GM12878 (cell line): ENCODE data around the gene FBXO42. TPM values are rescaled to one million over a fixed set of nuclear protein-coding genes. Genes with fewer than 3 reads are reported as not detected.

Experiments
- ATAC-seq: fragments of 200-7000 bp; cut with Tn5 transposase; 3 replicates; pipeline ENCODE4 v1.9.1; 2020; ENCODE audit warnings: mild to moderate bottlenecking, moderate library complexity
- BruUV-seq: library from RNA; stranded (reverse); fragments of 400-500 nt; replicated peaks from 2 replicates; lab custom pipeline; 2021; lab: Mats Ljungman, UMichigan
- CTCF ChIA-PET: fragments of 300-600 bp; sonication (Branson Sonifier 250); formaldehyde crosslinking; extraction: SDS; loops from one replicate; lab custom pipeline; 2021; ENCODE audit warnings: inconsistent platforms; lab: Yijun Ruan, JAX
- POLR2A ChIA-PET: fragments of 350-600 bp; formaldehyde crosslinking; extraction: SDS; loops from one replicate; lab custom pipeline; 2021; ENCODE audit warnings: inconsistent platforms; lab: Charles Lee
- RAD21 ChIA-PET: fragments of 300-600 bp; sonication (Branson Sonifier 250); formaldehyde crosslinking; loops from one replicate; lab custom pipeline; 2023; ENCODE audit warnings: antibody characterized with exemption; ENCODE audit not compliant: unreplicated experiment; lab: Charles Lee
- SMC1A ChIA-PET: fragments of 300-600 bp; sonication (Branson Sonifier 250); formaldehyde crosslinking; loops from one replicate; lab custom pipeline; 2023; ENCODE audit not compliant: unreplicated experiment, uncharacterized antibody; lab: Charles Lee
- DNase-seq: peaks from one replicate; pipeline ENCODE4 v3.0.0-alpha.2; 2011; ENCODE audit warnings: low read depth, low spot score
- FAIRE-seq: peaks from 3 replicates; lab custom pipeline; 2011; peaks lifted over from hg19 to GRCh38; lab: Jason Lieb, UNC
- H2AFZ ChIP-seq: 2 replicates; pipeline ENCODE4 v1.6.0; 2011; ENCODE audit warnings: low read depth, low read length, control low read depth; ENCODE audit not compliant: control insufficient read depth
- H3K27ac ChIP-seq: 2 replicates; pipeline ENCODE4 v1.5.1; 2011; ENCODE audit warnings: control low read depth; ENCODE audit not compliant: control insufficient read depth, insufficient read depth
- H3K27me3 ChIP-seq, 2 experiments: replicated peaks in 1 of 2; 2 replicates each; pipeline versions ENCODE4 v1.6.0 to v1.6.1; 2011; ENCODE audit warnings: low read length in 1 of 2; ENCODE audit not compliant: control insufficient read depth in 2 of 2, insufficient read depth in 2 of 2
- H3K36me3 ChIP-seq, 2 experiments: 2 replicates each; pipeline ENCODE4 v1.5.1; 2011; ENCODE audit warnings: low read length in 1 of 2; ENCODE audit not compliant: control insufficient read depth in 2 of 2, insufficient read depth in 2 of 2
- H3K4me1 ChIP-seq: 2 replicates; pipeline ENCODE4 v1.6.1; 2011; ENCODE audit warnings: mild to moderate bottlenecking, low read length, moderate library complexity, mixed read lengths; ENCODE audit not compliant: control insufficient read depth, insufficient read depth
- H3K4me2 ChIP-seq: 2 replicates; pipeline ENCODE4 v1.6.0; 2011; ENCODE audit warnings: control low read depth; ENCODE audit not compliant: control insufficient read depth, insufficient read depth
- H3K4me3 ChIP-seq: fragments of 200-600 bp; sonication (generic); 2 replicates; pipeline ENCODE4 v1.5.1; 2016
- H3K79me2 ChIP-seq: 2 replicates; pipeline ENCODE4 v1.6.0; 2011; ENCODE audit warnings: low read length; ENCODE audit not compliant: control insufficient read depth, insufficient read depth
- H3K9ac ChIP-seq: 2 replicates; pipeline ENCODE4 v1.8.0; 2011; ENCODE audit warnings: low read length, control low read depth, mixed read lengths; ENCODE audit not compliant: control insufficient read depth, insufficient read depth
- H3K9me3 ChIP-seq: replicated peaks from 3 replicates; pipeline ENCODE4 v1.5.1; 2011; ENCODE audit warnings: mild to moderate bottlenecking, low read length; ENCODE audit not compliant: control insufficient read depth, insufficient read depth
- H4K20me1 ChIP-seq: 2 replicates; pipeline ENCODE4 v1.6.0; 2011; ENCODE audit not compliant: control insufficient read depth, insufficient read depth
- ATF7 ChIP-seq: fragments of 450-650 bp; IDR thresholded peaks from 2 replicates; pipeline ENCODE4 v1.6.1; 2016; ENCODE audit warnings: low read depth, mild to moderate bottlenecking
- BRCA1 ChIP-seq: IDR thresholded peaks from 2 replicates; pipeline ENCODE4 v1.6.1; 2011; ENCODE audit warnings: low read depth, low read length, improper control_type of control experiment
- CBX3 ChIP-seq: fragments of 200-600 bp; sonication (generic); IDR thresholded peaks from 2 replicates; pipeline ENCODE4 v1.6.1; 2016; ENCODE audit warnings: low read depth, borderline replicate concordance
- FOS ChIP-seq: IDR thresholded peaks from 3 replicates; pipeline ENCODE4 v1.6.1; 2011; ENCODE audit warnings: borderline replicate concordance; ENCODE audit not compliant: insufficient read length; ENCODE audit errors: extremely low read depth
- FOXM1 ChIP-seq: IDR thresholded peaks from 2 replicates; pipeline ENCODE4 v1.6.1; 2012; ENCODE audit warnings: low read depth, mild to moderate bottlenecking, inconsistent platforms, low read length, moderate library complexity
- IRF4 ChIP-seq: IDR thresholded peaks from 2 replicates; pipeline ENCODE4 v1.6.1; 2011; ENCODE audit warnings: low read depth, low read length
- KLF5 ChIP-seq: fragments of 450-650 bp; IDR thresholded peaks from 2 replicates; pipeline ENCODE4 v1.6.1; 2014; ENCODE audit warnings: mild to moderate bottlenecking; ENCODE audit not compliant: partially characterized antibody
- NRF1 ChIP-seq: conservative IDR thresholded peaks from 2 replicates; pipeline ENCODE4 v1.6.1; 2011; ENCODE audit warnings: mild to moderate bottlenecking, low read depth, low read length, improper control_type of control experiment
- POLR2A ChIP-seq: IDR thresholded peaks from 2 replicates; pipeline ENCODE4 v1.6.1; 2011; ENCODE audit warnings: low read depth, mild to moderate bottlenecking, low read length
- POLR2AphosphoS5 ChIP-seq: IDR thresholded peaks from 2 replicates; pipeline ENCODE4 v1.6.1; 2011; ENCODE audit warnings: mild to moderate bottlenecking, low read length, inconsistent platforms
- RUNX3 ChIP-seq: IDR thresholded peaks from 2 replicates; pipeline ENCODE4 v1.6.1; 2012; ENCODE audit warnings: low read length, inconsistent platforms
- ZNF592 ChIP-seq: fragments of 450-650 bp; IDR thresholded peaks from 2 replicates; pipeline ENCODE4 v1.6.1; 2017; ENCODE audit warnings: mild to moderate bottlenecking, moderate library complexity
- WGBS: methylation state at CpG from one replicate; pipeline ENCODE4 v1.1.6; 2016; ENCODE audit warnings: low lambda C conversion rate; ENCODE audit not compliant: insufficient replicate concordance, insufficient coverage; ENCODE audit errors: missing lambda C conversion rate; 5-methylcytosine and 5-hydroxymethylcytosine counted together
- in situ Hi-C: fragments of 300-500 bp; cut with MboI; formaldehyde crosslinking; loops from 9 replicates; pipeline ENCODE4 v1.14.3; 2018; ENCODE audit warnings: mixed read lengths
- intact Hi-C: fragments of 100-400 bp; cut with micrococcal nuclease; formaldehyde crosslinking; loops from one replicate; pipeline ENCODE4 v1.14.2; 2022; ENCODE audit not compliant: unreplicated experiment
- polyA plus RNA-seq, 11 experiments: library from polyadenylated mRNA; depleted of rRNA in 4 of 11; unstranded in 6 of 11; stranded (reverse) in 5 of 11; fragments of >200 nt; fragmentation: Nextera tagmentation in 4 of 11; fragmentation: Illumina TruSeq in 1 of 11; extraction: Ambion mirVana in 4 of 11; extraction: Trizol in 1 of 11; gene quantifications; 1 replicate in 1 of 11; 2 replicates in 10 of 11; pipeline versions ENCODE4 v1.2.1 to v1.2.3, GENCODE V29; 2011 to 2016; ENCODE audit warnings: inconsistent platforms in 2 of 11, missing spikeins in 2 of 11, low read depth in 1 of 11
- total RNA-seq, 4 experiments: library from RNA; depleted of rRNA in 3 of 4; stranded (reverse); fragments of >200 nt in 3 of 4; fragmentation: Illumina TruSeq in 1 of 4; extraction: Trizol in 1 of 4; gene quantifications; 2 replicates each; pipeline versions ENCODE4 v1.2.1 to v1.2.3, GENCODE V29; 2013 to 2021
- TF ChIP-seq, protein P1 (sequence below): IDR thresholded peaks from 2 replicates; pipeline ENCODE4 v1.6.1; 2012; ENCODE audit warnings: low read depth, low read length, improper control_type of control experiment
- TF ChIP-seq, protein P2 (sequence below): fragments of 450-650 bp; IDR thresholded peaks from 2 replicates; pipeline ENCODE4 v1.6.1; 2017; ENCODE audit warnings: mild to moderate bottlenecking, low read depth, inconsistent platforms; ENCODE audit not compliant: poor library complexity, severe bottlenecking

FBXO42 gene
- total and polyA plus RNA-seq, 10 of the 15 experiments (the other 5 are each of a cell fraction or from before 2014, with no cell fraction given) = 6.1 to 23.8 (median 15.2) TPM

DNA sequence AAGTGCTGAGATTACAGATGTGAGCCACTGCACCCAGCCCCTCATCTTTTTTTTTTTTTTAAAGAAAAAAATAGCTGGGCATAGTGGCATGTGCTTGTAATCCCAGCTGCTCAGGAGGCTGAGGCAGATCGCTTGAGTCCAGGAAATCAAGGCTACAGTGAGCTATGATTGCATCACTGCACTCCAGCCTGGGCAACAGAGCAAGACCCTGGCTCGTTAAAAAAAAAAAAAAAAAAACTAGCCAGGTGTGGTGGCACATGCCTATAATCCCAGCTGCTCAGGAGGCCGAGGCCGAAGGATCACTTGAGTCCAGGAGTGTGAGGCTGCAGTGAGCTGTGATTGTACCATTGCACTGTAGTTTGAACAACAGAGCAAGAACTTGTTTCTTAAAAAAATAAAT lies 28.6 kb upstream of the FBXO42 start:
- no TSS peak for BruUV-seq
- no peak overlapping the region for H3K4me3 ChIP-seq
- TF ChIP-seq FOXM1 = no peak
- no peak for TF ChIP-seq BRCA1
- no peak for TF ChIP-seq POLR2AphosphoS5
- TF ChIP-seq KLF5 = no peak
- TF ChIP-seq POLR2A = no peak
- no peak for TF ChIP-seq FOS
- no peak for TF ChIP-seq IRF4
- no peak for TF ChIP-seq ATF7
- no peak for TF ChIP-seq ZNF592
- TF ChIP-seq, protein P1, sequence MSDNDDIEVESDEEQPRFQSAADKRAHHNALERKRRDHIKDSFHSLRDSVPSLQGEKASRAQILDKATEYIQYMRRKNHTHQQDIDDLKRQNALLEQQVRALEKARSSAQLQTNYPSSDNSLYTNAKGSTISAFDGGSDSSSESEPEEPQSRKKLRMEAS = no peak
- TF ChIP-seq, protein P2, sequence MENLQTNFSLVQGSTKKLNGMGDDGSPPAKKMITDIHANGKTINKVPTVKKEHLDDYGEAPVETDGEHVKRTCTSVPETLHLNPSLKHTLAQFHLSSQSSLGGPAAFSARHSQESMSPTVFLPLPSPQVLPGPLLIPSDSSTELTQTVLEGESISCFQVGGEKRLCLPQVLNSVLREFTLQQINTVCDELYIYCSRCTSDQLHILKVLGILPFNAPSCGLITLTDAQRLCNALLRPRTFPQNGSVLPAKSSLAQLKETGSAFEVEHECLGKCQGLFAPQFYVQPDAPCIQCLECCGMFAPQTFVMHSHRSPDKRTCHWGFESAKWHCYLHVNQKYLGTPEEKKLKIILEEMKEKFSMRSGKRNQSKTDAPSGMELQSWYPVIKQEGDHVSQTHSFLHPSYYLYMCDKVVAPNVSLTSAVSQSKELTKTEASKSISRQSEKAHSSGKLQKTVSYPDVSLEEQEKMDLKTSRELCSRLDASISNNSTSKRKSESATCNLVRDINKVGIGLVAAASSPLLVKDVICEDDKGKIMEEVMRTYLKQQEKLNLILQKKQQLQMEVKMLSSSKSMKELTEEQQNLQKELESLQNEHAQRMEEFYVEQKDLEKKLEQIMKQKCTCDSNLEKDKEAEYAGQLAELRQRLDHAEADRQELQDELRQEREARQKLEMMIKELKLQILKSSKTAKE = no peak
- no peak for TF ChIP-seq RUNX3
- TF ChIP-seq NRF1 = no peak
- TF ChIP-seq CBX3 = no peak
- ChIA-PET SMC1A (interaction anchor here (4.6 kb wide), 1 partner anchor 11 kb away, joined by 37 read pairs; no protein-coding TSS in a partner anchor), RAD21 (interaction anchor here (1.2 kb wide), 1 partner anchor 13 kb away, joined by 3 read pairs; no protein-coding TSS in a partner anchor), CTCF (interaction anchor here (0.6 to 1.5 kb wide), 5 partner anchors 17 to 157 kb away, joined by 3 read pairs; no protein-coding TSS in a partner anchor), POLR2A (interaction anchor here (0.6 to 1.3 kb wide), 7 partner anchors 12 to 135 kb away, joined by 3 to 14 read pairs (median 6); no protein-coding TSS in a partner anchor)
- H3K9ac ChIP-seq = no peak overlapping the region
- no peaks in the 10 kb centered on the region for H3K9me3 ChIP-seq
- no peak overlapping the region for H3K27ac ChIP-seq
- intact Hi-C loops = no loop called here
- H4K20me1 ChIP-seq = peaks cover 17% of the 10 kb centered on the region; the same call in 1 of the 2 replicates
- peaks cover 86% of the 10 kb centered on the region for H3K79me2 ChIP-seq
- H3K27me3 ChIP-seq = no peaks in the 10 kb centered on the region
- H3K36me3 ChIP-seq = peaks cover 0 to 5% of the 10 kb centered on the region in 2 experiments; a peak in 3 of 4 replicates
- peaks cover 5% of the 10 kb centered on the region for H3K4me1 ChIP-seq
- in situ Hi-C loops = no loop called here
- no peak overlapping the region for H2AFZ ChIP-seq
- FAIRE-seq (no peak), DNase-seq (no peak), ATAC-seq (no peak)
- 68% methylated on average over 4 of the region's 4 CpGs for WGBS
- no peak overlapping the region for H3K4me2 ChIP-seq
